Astrocyte of the hippocampus (primary cell): ENCODE measurements around the gene AP5Z1.
A peak's percentile ranks its signal among the peaks of the same experiment; 100 is the strongest.

Source experiments
- DNase-seq: peaks from one replicate; pipeline ENCODE4 v3.0.0; 2011; ENCODE audit warnings: low read depth, low spot score

The AP5Z1 gene

DNA sequence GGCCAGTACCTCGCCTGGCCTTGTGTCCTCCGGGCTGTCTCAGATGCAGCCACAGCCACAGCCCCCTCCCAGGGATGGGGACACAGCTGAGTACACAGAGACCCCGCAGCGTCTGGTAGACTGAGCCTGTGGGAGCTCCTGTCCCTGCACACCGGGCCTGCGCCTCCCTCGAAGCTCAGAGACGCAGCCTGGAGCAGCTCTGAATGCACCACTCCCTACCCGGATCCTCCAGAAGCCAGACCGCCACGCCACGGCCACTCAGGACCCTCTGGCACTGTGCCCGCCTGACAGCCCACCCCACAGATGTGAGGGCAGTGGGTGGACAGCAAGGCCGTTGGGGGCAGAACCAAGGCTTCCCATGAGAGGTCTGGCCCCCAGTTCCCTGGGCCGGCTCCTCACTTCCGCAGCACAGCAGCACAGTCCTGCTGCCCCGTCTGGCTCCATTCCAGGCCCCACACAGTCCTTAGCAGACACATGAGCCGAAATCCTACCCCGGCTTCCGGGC is 45.6 kb downstream of the AP5Z1 start:
- DNase-seq = no peak

- DNase-seq = no peak
Observed at GRCh38 chr7:4822677-4823076, 47.3 kb downstream of the AP5Z1 start.

DNA sequence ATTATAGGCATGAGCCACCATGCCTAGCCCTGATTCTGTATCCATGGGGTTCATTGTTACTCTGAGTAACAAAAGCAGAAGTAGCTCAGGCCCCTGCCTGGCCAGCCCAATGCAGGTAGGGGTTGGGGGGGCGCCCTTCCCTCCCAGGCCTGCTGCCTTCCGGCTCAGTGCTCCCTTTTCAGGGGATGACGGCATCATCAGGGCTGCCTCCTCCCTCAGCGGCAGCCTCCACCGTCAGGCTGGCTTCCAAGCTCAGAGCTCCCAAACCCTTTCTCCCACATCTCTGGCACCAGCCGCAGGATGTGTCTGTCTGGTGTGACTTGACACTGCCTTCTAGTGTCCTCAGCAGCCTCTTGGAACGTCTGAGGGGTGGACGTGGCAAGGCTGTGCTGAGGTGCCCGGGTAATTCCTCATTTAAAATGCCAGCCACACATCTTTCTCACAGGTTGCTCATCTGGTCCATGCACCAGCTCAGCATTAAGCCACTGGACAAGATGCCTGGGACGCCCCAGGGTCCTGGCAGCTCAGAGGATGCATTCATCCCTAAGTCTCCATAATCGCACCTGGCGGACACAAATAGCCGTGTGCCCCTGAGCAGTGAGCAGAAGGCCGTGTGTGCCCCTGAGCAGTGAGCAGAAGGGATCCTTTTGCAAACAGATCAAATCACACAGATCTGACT is 48.2 kb downstream of the AP5Z1 start:
- no peak for DNase-seq

GRCh38 chr7:4824120-4824775 is 48.8 kb downstream of the AP5Z1 start:
- no peak for DNase-seq

- no peak for DNase-seq
Observed at GRCh38 chr7:4825081-4825480, 49.7 kb downstream of the AP5Z1 start.

DNA sequence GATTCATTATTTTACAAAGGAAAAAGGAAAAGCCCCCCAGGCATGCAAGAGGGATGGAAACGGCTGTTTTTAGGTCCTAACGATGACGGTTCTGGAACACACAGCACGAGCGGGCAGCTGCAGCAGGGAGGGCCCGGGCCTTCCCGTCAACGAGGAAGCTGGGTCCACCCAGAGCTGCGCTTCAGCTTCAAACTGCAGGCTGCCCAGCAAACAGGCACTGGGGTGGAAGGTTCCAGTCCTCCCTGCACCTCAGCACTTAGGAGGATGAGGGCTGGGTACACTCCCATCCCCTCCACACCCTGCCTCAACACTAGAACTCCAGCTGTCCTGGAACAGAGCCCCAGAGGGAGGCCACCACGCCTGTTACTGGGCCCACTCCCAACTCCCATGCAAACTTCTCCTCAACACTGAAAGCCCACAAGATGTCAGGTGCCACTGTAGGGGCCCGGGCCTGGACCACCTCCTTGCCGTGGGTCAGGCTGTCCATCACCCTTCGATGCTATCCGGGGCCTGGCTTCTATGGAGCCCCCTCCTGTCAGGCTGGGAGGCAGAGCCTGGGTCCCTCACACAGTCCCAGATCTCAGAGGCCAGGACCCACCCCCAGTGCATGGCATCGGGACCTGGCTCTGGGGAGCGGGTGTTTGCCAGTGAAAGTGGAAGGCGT is 53.4 kb downstream of the AP5Z1 start:
- no peak for DNase-seq

- peak; percentile 86 for DNase-seq
Observed at GRCh38 chr7:4830176-4830575, 54.8 kb downstream of the AP5Z1 start.

GRCh38 chr7:4831723-4832495 is 56.5 kb downstream of the AP5Z1 start:
- no peak for DNase-seq

DNA sequence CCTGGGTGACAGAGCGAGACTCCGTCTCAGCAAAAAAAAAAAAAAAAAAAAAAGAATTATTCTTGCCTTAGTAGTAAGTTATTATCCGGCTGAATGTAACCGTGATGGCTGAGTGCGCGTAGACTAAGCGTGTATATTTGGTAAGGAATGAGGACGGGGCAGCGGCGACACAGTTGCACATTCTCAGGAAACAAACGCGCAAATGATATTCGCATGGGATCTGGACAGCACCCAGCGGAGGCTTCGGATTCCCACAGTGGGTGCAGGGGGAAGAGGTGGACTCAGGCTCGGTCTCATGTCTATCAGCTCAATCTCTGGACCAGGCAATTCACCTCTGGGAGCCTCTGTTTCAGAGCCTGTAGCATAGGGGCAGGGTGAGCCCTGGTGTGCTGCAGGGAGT is 57.3 kb downstream of the AP5Z1 start:
- no peak for DNase-seq

GRCh38 chr7:4833176-4833575 is 57.8 kb downstream of the AP5Z1 start:
- DNase-seq = no peak

- DNase-seq = no peak
Observed at GRCh38 chr7:4833691-4834600, 58.5 kb downstream of the AP5Z1 start.

DNA sequence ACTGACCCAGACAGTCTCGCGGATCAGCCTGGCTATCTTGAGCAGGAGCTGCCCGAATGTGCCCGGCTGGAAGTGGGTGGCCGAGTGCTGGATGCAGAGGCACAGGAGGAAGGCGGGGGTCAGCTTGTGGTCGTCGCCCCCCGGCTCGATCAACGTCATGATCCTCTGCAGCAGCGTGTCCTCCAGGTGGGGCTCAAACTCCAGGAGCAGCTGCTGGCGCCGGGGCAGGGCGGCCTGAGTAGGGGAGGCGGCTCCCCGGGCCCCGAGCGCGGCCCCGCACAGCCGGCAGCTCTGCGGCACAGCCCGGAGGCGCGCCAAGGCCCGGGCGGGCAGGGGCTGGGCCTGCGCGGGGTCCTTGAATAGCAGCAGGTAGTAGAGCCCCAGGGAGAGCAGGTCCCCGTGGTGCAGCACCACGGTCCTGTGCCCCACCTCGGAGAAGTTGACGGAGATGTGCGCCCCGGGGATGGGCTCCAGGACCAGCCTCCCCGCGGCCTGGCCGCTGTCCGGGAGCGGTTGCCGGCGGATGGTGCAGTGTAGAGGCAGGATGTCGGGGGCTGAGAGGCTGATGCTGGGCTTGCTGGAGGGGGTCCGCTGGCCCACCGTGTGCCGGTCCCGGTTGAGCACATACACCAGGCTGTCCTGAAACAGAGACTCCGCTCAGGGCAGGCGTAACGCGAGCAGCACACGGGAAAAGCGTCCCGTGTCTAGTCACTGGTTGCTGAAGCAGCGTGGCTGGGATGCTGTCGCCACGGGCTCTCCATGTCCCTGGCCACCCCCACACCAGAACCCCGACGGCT is 59.4 kb downstream of the AP5Z1 start:
- DNase-seq = no peak

DNA sequence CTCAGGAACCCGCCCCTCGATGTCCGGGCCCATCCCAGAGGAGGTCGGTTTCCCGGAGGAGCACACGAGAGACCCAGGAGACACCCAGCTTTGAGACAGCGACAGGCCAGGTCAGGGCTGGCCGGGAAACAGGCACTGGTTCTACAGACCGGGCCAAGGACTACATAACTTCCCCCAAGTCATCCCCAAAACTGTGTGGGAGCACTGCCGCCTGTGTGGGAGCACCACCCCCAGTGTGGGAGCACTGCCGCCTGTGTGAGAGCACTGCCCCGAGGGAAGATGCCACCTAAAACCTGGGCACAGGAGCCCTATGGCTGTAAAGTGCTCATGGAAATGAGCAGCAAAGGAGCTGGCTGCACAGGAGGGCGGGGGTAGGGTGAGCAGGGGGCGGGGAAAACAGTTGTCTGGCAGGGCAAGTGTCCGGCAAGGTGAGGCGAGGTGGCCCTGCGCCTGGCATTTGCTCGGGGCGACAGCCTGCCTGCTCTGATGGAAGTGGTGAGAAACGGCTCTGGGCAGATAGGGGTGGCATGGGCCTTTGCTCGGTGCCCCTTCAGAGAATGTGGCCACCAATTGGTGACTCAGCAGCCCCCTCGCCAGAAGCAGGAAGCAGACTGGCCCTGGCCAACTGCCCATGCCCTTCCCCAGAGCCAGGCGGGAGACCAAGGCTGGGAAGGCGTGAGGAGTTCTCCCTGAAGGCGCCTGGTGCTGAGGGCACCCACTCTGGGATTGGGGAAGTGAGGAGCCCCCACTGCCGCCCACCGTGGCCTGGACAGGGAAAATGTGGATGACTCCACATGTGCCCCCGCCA is 60.2 kb downstream of the AP5Z1 start:
- DNase-seq = peak; percentile 41

- no peak for DNase-seq
Observed at GRCh38 chr7:4836206-4836661, 60.8 kb downstream of the AP5Z1 start.

DNA sequence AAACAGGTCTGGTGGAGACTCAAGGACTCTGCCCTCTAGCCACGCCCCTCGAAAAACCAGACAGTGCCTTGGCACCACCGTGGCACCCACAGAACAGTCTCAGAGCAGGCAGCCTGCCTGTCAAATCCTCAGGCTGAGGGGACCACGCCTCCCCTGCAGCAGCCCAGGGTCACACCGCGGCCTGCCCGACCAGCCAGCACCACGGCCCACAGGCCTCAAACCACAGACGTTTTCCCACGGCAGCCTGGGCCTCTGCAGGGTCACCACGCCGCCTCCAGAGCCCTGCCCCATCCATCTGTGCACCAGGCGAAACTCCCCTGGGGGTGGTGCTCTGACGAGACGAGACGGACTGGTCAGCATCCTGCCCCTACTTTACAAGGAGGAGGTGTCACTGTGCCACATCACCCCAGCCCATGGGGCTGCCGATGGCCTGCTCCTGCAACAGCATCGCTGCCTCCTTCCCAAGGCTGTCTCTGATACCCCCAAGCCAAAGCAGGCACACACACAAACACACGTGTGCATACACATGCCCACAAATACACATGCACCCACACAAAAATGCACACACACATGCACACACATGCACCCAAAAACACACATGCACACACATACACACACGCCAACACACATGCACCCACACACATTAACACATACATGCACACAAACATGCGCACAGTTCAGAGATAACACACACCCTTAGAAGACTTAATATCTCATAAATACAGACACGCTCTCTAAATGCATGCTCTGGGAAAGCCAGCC is 61.8 kb downstream of the AP5Z1 start:
- no peak for DNase-seq

DNA sequence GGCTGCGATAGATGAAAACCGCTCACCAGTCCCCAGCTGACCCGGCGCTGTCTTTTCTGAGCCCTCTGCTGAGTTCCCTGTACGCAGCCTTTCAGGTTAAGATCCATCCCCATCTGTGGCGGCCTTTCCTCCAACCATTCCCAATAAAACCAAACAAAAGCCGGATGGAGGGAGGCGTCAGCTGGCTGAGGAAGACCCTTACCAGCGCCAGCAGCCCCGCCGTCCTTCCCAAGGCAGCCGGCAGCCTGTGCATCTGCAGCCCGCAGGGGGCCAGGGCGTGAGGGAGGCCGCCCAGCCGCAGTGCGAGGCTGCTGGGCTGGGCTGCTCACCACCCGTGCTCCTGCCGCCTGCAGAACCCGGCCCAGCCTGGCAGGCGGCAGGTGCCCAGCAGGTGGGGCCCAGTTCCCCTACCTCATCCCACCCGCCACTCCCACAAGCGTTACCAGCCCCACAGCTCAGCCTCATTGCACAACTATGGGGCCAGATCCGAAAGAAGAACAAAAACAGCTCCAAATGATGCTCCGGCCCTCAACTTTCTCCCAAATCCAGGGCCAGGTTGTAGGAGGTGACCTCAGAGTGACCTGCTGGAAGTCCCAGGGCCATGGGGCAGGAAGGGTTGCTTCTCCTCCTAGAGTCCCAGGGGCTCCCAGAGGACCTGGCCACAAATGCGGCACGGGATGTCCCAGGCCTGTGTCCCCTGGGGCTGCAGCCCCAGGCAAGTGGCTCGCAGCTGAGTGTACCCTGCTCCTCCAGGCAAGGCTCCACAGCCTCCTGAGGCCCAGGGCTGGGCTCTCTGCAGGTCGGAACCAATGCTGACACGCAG is 62.6 kb downstream of the AP5Z1 start:
- DNase-seq = no peak

- DNase-seq = no peak
Observed at GRCh38 chr7:4838626-4839334, 63.4 kb downstream of the AP5Z1 start.
